GM18508 (cell line): ENCODE measurements around the gene MSMB.
"Not testable (repeated sequence)": the region's sequence is repeated elsewhere in the genome, so short reads cannot be mapped to it uniquely, and the experiment has no call there.

Source experiments
- ATAC-seq: cut with Tn5 transposase; IDR thresholded peaks from one replicate; pipeline ENCODE4 v1.9.1; 2021; ENCODE audit warnings: moderate number of reproducible peaks; ENCODE audit not compliant: insufficient read depth, unreplicated experiment

The MSMB gene

GRCh38 chr10:46014683-46015405 lies 31.2 kb downstream of the MSMB start:
- ATAC-seq, result no peak

GRCh38 chr10:46014206-46014605 lies 31.9 kb downstream of the MSMB start:
- ATAC-seq, result no peak

- ATAC-seq, result no peak
These were observed 33.3 kb downstream of the MSMB start for GRCh38 chr10:46012746-46013145.

- no peak for ATAC-seq
These were observed 39.9 kb downstream of the MSMB start for GRCh38 chr10:46006219-46006618.

GRCh38 chr10:46005383-46005782 lies 40.7 kb downstream of the MSMB start:
- no peak for ATAC-seq

- no peak for ATAC-seq
These were observed 41.1 kb downstream of the MSMB start for GRCh38 chr10:46004963-46005362.

- ATAC-seq, result no peak
These were observed 43.0 kb downstream of the MSMB start for GRCh38 chr10:46002916-46003693.

- ATAC-seq, result not testable (repeated sequence)
These were observed 43.8 kb downstream of the MSMB start for GRCh38 chr10:46002189-46002687.

- ATAC-seq, result no peak
These were observed 44.8 kb downstream of the MSMB start for GRCh38 chr10:46001187-46001756.

- no peak for ATAC-seq
These were observed 45.5 kb downstream of the MSMB start for GRCh38 chr10:46000538-46000937.

GRCh38 chr10:45999955-46000354 lies 46.1 kb downstream of the MSMB start:
- ATAC-seq, result not testable (repeated sequence)

- no peak for ATAC-seq
These were observed 47.9 kb downstream of the MSMB start for GRCh38 chr10:45997994-45998763.

GRCh38 chr10:45997557-45997956 lies 48.5 kb downstream of the MSMB start:
- no peak for ATAC-seq

- ATAC-seq, result not testable (repeated sequence)
These were observed 60.5 kb downstream of the MSMB start for GRCh38 chr10:45985590-45985989.

- not testable (repeated sequence) for ATAC-seq
These were observed 61.6 kb downstream of the MSMB start for GRCh38 chr10:45984473-45984872.

GRCh38 chr10:45983538-45984186 lies 62.4 kb downstream of the MSMB start:
- not testable (repeated sequence) for ATAC-seq
